ENCODE results near the gene DAAM2. TPM values are rescaled to one million over a fixed set of nuclear protein-coding genes. Genes with fewer than 3 reads are reported as not detected.

DAAM2 gene
- total and polyA plus RNA-seq, 4 experiments from 2014 or later, result not detected

- Histone ChIP-seq H3K27me3 (ENCODE audit: insufficient read depth, low read length) (no peaks in the 10 kb centered on the region), H3K4me1 (ENCODE audit: insufficient read depth, low read length) (no peaks in the 10 kb centered on the region), H3K27ac (ENCODE audit: low read depth, low read length) (no peak overlapping the region), H3K4me3 (ENCODE audit: low read length in 2 of 2) (no peak overlapping the region), H3K36me3 (ENCODE audit: insufficient read depth, low read length) (no peaks in the 10 kb centered on the region), H3K9me3 (ENCODE audit: control insufficient read depth in 1 of 2, low read length in 2 of 2) (no peaks in the 10 kb centered on the region)
- POLR2A ChIA-PET (ENCODE audit: partially characterized antibody), result no interaction called here
- no peak for DNase-seq
- Mint-ChIP-seq H3K4me1 (no peaks in the 10 kb centered on the region), H3K36me3 (no peaks in the 10 kb centered on the region), H3K9me3 (peaks cover 0 to 3% (median 0%) of the 10 kb centered on the region in 8 donors), H3K4me3 (no peak overlapping the region), H3K27ac (no peak overlapping the region), H3K27me3 (peaks cover 0 to 6% of the 10 kb centered on the region in 2 donors)
- intact Hi-C loops (cut with micrococcal nuclease), result no loop called here
- CTCF ChIA-PET (ENCODE audit: partially characterized antibody), result no interaction called here
Measured at GRCh38 chr6:39950125-39950720, 158.0 kb downstream of the DAAM2 start.

GRCh38 chr6:39951191-39951590 is 159.0 kb downstream of the DAAM2 start:
- H3K36me3 ChIP-seq (ENCODE audit: insufficient read depth, low read length), result no peaks in the 10 kb centered on the region
- intact Hi-C loops (cut with micrococcal nuclease), result no loop called here

GRCh38 chr6:39951716-39952115 is 159.5 kb downstream of the DAAM2 start:
- H3K9me3 ChIP-seq (ENCODE audit: control insufficient read depth in 1 of 2, low read length in 2 of 2), result no peaks in the 10 kb centered on the region
- no peak for DNase-seq
- ChIA-PET POLR2A (ENCODE audit: partially characterized antibody) (no interaction called here), CTCF (ENCODE audit: partially characterized antibody) (no interaction called here)
- no peak overlapping the region for H3K27ac ChIP-seq (ENCODE audit: low read depth, low read length)
- H3K27me3 ChIP-seq (ENCODE audit: insufficient read depth, low read length), result no peaks in the 10 kb centered on the region
- H3K4me1 ChIP-seq (ENCODE audit: insufficient read depth, low read length), result no peaks in the 10 kb centered on the region
- H3K36me3 Mint-ChIP-seq, result no peaks in the 10 kb centered on the region
- H3K9me3 Mint-ChIP-seq, result peaks cover 0 to 3% (median 0%) of the 10 kb centered on the region in 8 donors
- H3K4me3 Mint-ChIP-seq, result no peak overlapping the region
- H3K27me3 Mint-ChIP-seq, result peaks cover 0 to 3% of the 10 kb centered on the region in 2 donors
- no peaks in the 10 kb centered on the region for H3K36me3 ChIP-seq (ENCODE audit: insufficient read depth, low read length)
- no peak overlapping the region for H3K27ac Mint-ChIP-seq
- intact Hi-C loops (cut with micrococcal nuclease), result no loop called here
- no peak overlapping the region for H3K4me3 ChIP-seq (ENCODE audit: low read length in 2 of 2)
- H3K4me1 Mint-ChIP-seq, result no peaks in the 10 kb centered on the region

More at GRCh38 chr6:39951191-39951590, 159.0 kb downstream of the DAAM2 start:
- H3K36me3 Mint-ChIP-seq, result no peaks in the 10 kb centered on the region
- Histone ChIP-seq H3K4me1 (ENCODE audit: insufficient read depth, low read length) (no peaks in the 10 kb centered on the region), H3K27me3 (ENCODE audit: insufficient read depth, low read length) (no peaks in the 10 kb centered on the region), H3K27ac (ENCODE audit: low read depth, low read length) (no peak overlapping the region), H3K9me3 (ENCODE audit: control insufficient read depth in 1 of 2, low read length in 2 of 2) (no peaks in the 10 kb centered on the region), H3K4me3 (ENCODE audit: low read length in 2 of 2) (no peak overlapping the region)
- no peak for DNase-seq
- peaks cover 0 to 6% of the 10 kb centered on the region in 2 donors for H3K27me3 Mint-ChIP-seq
- H3K9me3 Mint-ChIP-seq, result peaks cover 0 to 3% (median 0%) of the 10 kb centered on the region in 8 donors
- no peak overlapping the region for H3K27ac Mint-ChIP-seq
- H3K4me3 Mint-ChIP-seq, result no peak overlapping the region
- POLR2A ChIA-PET (ENCODE audit: partially characterized antibody), result no interaction called here
- CTCF ChIA-PET (ENCODE audit: partially characterized antibody), result no interaction called here
- no peaks in the 10 kb centered on the region for H3K4me1 Mint-ChIP-seq

- Mint-ChIP-seq H3K36me3 (no peaks in the 10 kb centered on the region), H3K4me1 (no peaks in the 10 kb centered on the region), H3K27me3 (peaks cover 0 to 3% of the 10 kb centered on the region in 2 donors), H3K9me3 (peaks cover 0 to 3% (median 0%) of the 10 kb centered on the region in 8 donors), H3K4me3 (no peak overlapping the region), H3K27ac (no peak overlapping the region)
- ChIA-PET POLR2A (ENCODE audit: partially characterized antibody) (no interaction called here), CTCF (ENCODE audit: partially characterized antibody) (no interaction called here)
- intact Hi-C loops (cut with micrococcal nuclease), result no loop called here
- H3K27me3 ChIP-seq (ENCODE audit: insufficient read depth, low read length), result no peaks in the 10 kb centered on the region
- DNase-seq, result no peak
- no peak overlapping the region for H3K27ac ChIP-seq (ENCODE audit: low read depth, low read length)
- no peaks in the 10 kb centered on the region for H3K36me3 ChIP-seq (ENCODE audit: insufficient read depth, low read length)
- H3K4me3 ChIP-seq (ENCODE audit: low read length in 2 of 2), result no peak overlapping the region
- no peaks in the 10 kb centered on the region for H3K9me3 ChIP-seq (ENCODE audit: control insufficient read depth in 1 of 2, low read length in 2 of 2)
- H3K4me1 ChIP-seq (ENCODE audit: insufficient read depth, low read length), result no peaks in the 10 kb centered on the region
Measured at GRCh38 chr6:39952167-39952566, 160.0 kb downstream of the DAAM2 start.

GRCh38 chr6:39953076-39953618 is 161.0 kb downstream of the DAAM2 start:
- no peak for DNase-seq
- Mint-ChIP-seq H3K4me1 (no peaks in the 10 kb centered on the region), H3K36me3 (no peaks in the 10 kb centered on the region), H3K27ac (no peak overlapping the region), H3K9me3 (peaks cover 0 to 4% (median 0%) of the 10 kb centered on the region in 8 donors), H3K27me3 (peaks cover 0 to 2% of the 10 kb centered on the region in 2 donors), H3K4me3 (no peak overlapping the region)
- intact Hi-C loops (cut with micrococcal nuclease), result no loop called here
- ChIA-PET CTCF (ENCODE audit: partially characterized antibody) (no interaction called here), POLR2A (ENCODE audit: partially characterized antibody) (no interaction called here)
- Histone ChIP-seq H3K4me1 (ENCODE audit: insufficient read depth, low read length) (no peaks in the 10 kb centered on the region), H3K4me3 (ENCODE audit: low read length in 2 of 2) (no peak overlapping the region), H3K36me3 (ENCODE audit: insufficient read depth, low read length) (no peaks in the 10 kb centered on the region), H3K27ac (ENCODE audit: low read depth, low read length) (no peak overlapping the region), H3K27me3 (ENCODE audit: insufficient read depth, low read length) (no peaks in the 10 kb centered on the region), H3K9me3 (ENCODE audit: control insufficient read depth in 1 of 2, low read length in 2 of 2) (no peaks in the 10 kb centered on the region)

Other genes starting within 250 kb of the DAAM2 start
- not detected for gene KIF6, start 67.0 kb upstream of the DAAM2 start, total RNA-seq
- not detected for gene KIF6, start 67.0 kb upstream of the DAAM2 start, polyA plus RNA-seq
- gene MOCS1, start 142.1 kb downstream of the DAAM2 start, total RNA-seq, result under 1 TPM; 0.25 to 0.47 TPM
- under 1 TPM; 0.11 to 0.80 TPM for gene MOCS1, start 142.1 kb downstream of the DAAM2 start, polyA plus RNA-seq

Measured in CD4-positive, alpha-beta memory T cell (primary cell).